H9 (cell line): ENCODE data around the gene CHSY1. TPM values are rescaled to one million over a fixed set of nuclear protein-coding genes. Genes with fewer than 3 reads are reported as not detected.

Experiments
- DNase-seq: peaks from one replicate; pipeline ENCODE4 v3.0.0-alpha.2; 2017
- H2AFZ ChIP-seq: one replicate; pipeline ENCODE4 v1.6.1; 2013; ENCODE audit warnings: mild to moderate bottlenecking, low read length, control low read depth, moderate library complexity
- H2AK5ac ChIP-seq: 2 replicates; pipeline ENCODE4 v1.6.1; 2013; ENCODE audit warnings: low read length, control low read depth, mixed read lengths; ENCODE audit not compliant: insufficient read length
- H2BK120ac ChIP-seq: one replicate; pipeline ENCODE4 v1.6.1; 2013; ENCODE audit warnings: low read depth, mild to moderate bottlenecking, low read length, control low read depth, inconsistent platforms; ENCODE audit not compliant: poor library complexity, severe bottlenecking
- H2BK12ac ChIP-seq: 2 replicates; pipeline ENCODE4 v1.6.1; 2013; ENCODE audit warnings: low read length, control low read depth, mixed read lengths, low read depth; ENCODE audit not compliant: insufficient read length
- H2BK15ac ChIP-seq: 2 replicates; pipeline ENCODE4 v1.6.1; 2013; ENCODE audit warnings: low read depth, low read length, control low read depth
- H2BK20ac ChIP-seq: one replicate; pipeline ENCODE4 v1.6.1; 2013; ENCODE audit warnings: low read depth, mild to moderate bottlenecking, low read length, control low read depth, inconsistent platforms; ENCODE audit not compliant: poor library complexity, severe bottlenecking
- H2BK5ac ChIP-seq: 2 replicates; pipeline ENCODE4 v1.6.1; 2013; ENCODE audit warnings: low read length, control low read depth, mixed read lengths; ENCODE audit not compliant: insufficient read length
- H3K14ac ChIP-seq: 2 replicates; pipeline ENCODE4 v1.6.1; 2013; ENCODE audit warnings: low read length, control low read depth; ENCODE audit not compliant: insufficient read depth
- H3K18ac ChIP-seq: 2 replicates; pipeline ENCODE4 v1.6.1; 2013; ENCODE audit warnings: low read depth, mild to moderate bottlenecking, mixed read lengths, low read length, control low read depth; ENCODE audit not compliant: insufficient read length
- H3K23ac ChIP-seq: 2 replicates; pipeline ENCODE4 v1.6.1; 2013; ENCODE audit warnings: low read length, control low read depth, mixed read lengths, low read depth; ENCODE audit not compliant: insufficient read length
- H3K23me2 ChIP-seq: 2 replicates; pipeline ENCODE4 v1.6.1; 2013; ENCODE audit warnings: low read depth, mild to moderate bottlenecking, mixed read lengths, low read length, control low read depth; ENCODE audit not compliant: insufficient read length, poor library complexity, severe bottlenecking
- H3K27ac ChIP-seq: 2 replicates; pipeline ENCODE4 v1.5.1; 2013; ENCODE audit warnings: low read length, control low read depth, mixed read lengths, low read depth; ENCODE audit not compliant: insufficient read length
- H3K27me3 ChIP-seq: 2 replicates; pipeline ENCODE4 v1.6.1; 2013; ENCODE audit warnings: low read length, control low read depth, inconsistent platforms; ENCODE audit not compliant: insufficient read depth
- H3K4ac ChIP-seq: 2 replicates; pipeline ENCODE4 v1.6.1; 2013; ENCODE audit warnings: low read depth, mild to moderate bottlenecking, control low read depth, inconsistent platforms, low read length, moderate library complexity
- H3K4me1 ChIP-seq: 2 replicates; pipeline ENCODE4 v1.6.1; 2013; ENCODE audit warnings: low read length, control low read depth, inconsistent platforms; ENCODE audit not compliant: insufficient read depth
- H3K4me2 ChIP-seq: 2 replicates; pipeline ENCODE4 v1.6.1; 2013; ENCODE audit warnings: low read length, control low read depth, mixed read lengths; ENCODE audit not compliant: insufficient read length, insufficient read depth
- H3K56ac ChIP-seq: 2 replicates; pipeline ENCODE4 v1.6.1; 2013; ENCODE audit warnings: low read depth, mild to moderate bottlenecking, mixed read lengths, low read length, control low read depth; ENCODE audit not compliant: insufficient read length
- H3K79me1 ChIP-seq: 2 replicates; pipeline ENCODE4 v1.6.1; 2013; ENCODE audit warnings: low read depth, mild to moderate bottlenecking, moderate library complexity, low read length, control low read depth, inconsistent platforms; ENCODE audit not compliant: insufficient read depth, poor library complexity, severe bottlenecking
- H3K79me2 ChIP-seq: 2 replicates; pipeline ENCODE4 v1.6.1; 2013; ENCODE audit warnings: low read length, control low read depth, inconsistent platforms; ENCODE audit not compliant: insufficient read depth
- H3K9ac ChIP-seq: 2 replicates; pipeline ENCODE4 v1.6.1; 2013; ENCODE audit warnings: low read length, control low read depth, mixed read lengths; ENCODE audit not compliant: insufficient read length; ENCODE audit errors: extremely low read depth
- H3K9me3 ChIP-seq: one replicate; pipeline ENCODE4 v1.6.1; 2013; ENCODE audit warnings: low read depth, low read length, inconsistent platforms; ENCODE audit not compliant: control insufficient read depth
- H3T11ph ChIP-seq: one replicate; pipeline ENCODE4 v1.6.1; 2013; ENCODE audit warnings: mild to moderate bottlenecking, low read length, control low read depth, inconsistent platforms
- H4K20me1 ChIP-seq: one replicate; pipeline ENCODE4 v1.6.1; 2013; ENCODE audit not compliant: control insufficient read depth, insufficient read length, insufficient read depth
- H4K5ac ChIP-seq: 2 replicates; pipeline ENCODE4 v1.6.1; 2013; ENCODE audit warnings: low read depth, mild to moderate bottlenecking, mixed read lengths, low read length, control low read depth; ENCODE audit not compliant: insufficient read length
- H4K8ac ChIP-seq: replicated peaks from 2 replicates; pipeline ENCODE4 v1.6.1; 2013; ENCODE audit warnings: low read length, control low read depth, mixed read lengths, low read depth; ENCODE audit not compliant: insufficient read length
- H4K91ac ChIP-seq: 2 replicates; pipeline ENCODE4 v1.6.1; 2013; ENCODE audit warnings: low read depth, mild to moderate bottlenecking, moderate library complexity, mixed read lengths, low read length, control low read depth; ENCODE audit not compliant: insufficient read length
- H3K27ac Mint-ChIP-seq, 3 experiments: 2 replicates in 2 of 3; 3 replicates in 1 of 3; pipeline ENCODE4 v1.8.0; 2020 to 2021; ENCODE audit warnings: mixed read lengths in 3 of 3, mild to moderate bottlenecking in 1 of 3, moderate library complexity in 1 of 3
- H3K27me3 Mint-ChIP-seq: 2 replicates; pipeline ENCODE4 v1.8.0; 2021; ENCODE audit warnings: low read depth, mild to moderate bottlenecking, moderate library complexity, mixed read lengths
- H3K36me3 Mint-ChIP-seq, 3 experiments: 2 replicates in 2 of 3; 3 replicates in 1 of 3; pipeline ENCODE4 v1.8.0; 2020 to 2021; ENCODE audit warnings: low read depth in 3 of 3, mixed read lengths in 3 of 3; ENCODE audit not compliant: insufficient read depth in 1 of 3
- H3K4me1 Mint-ChIP-seq, 2 experiments: 2 replicates each; pipeline ENCODE4 v1.8.0; 2020; ENCODE audit warnings: mixed read lengths in 2 of 2
- H3K4me3 Mint-ChIP-seq, 2 experiments: 2 replicates in 1 of 2; 3 replicates in 1 of 2; pipeline ENCODE4 v1.8.0; 2020 to 2021; ENCODE audit warnings: mild to moderate bottlenecking in 2 of 2, mixed read lengths in 2 of 2, moderate library complexity in 1 of 2
- H3K9me3 Mint-ChIP-seq, 2 experiments: 2 replicates in 1 of 2; 3 replicates in 1 of 2; pipeline ENCODE4 v1.8.0; 2020; ENCODE audit warnings: mild to moderate bottlenecking in 2 of 2, mixed read lengths in 2 of 2, moderate library complexity in 1 of 2
- CTCF ChIP-seq: fragments of 200-600 bp; sonication (generic); conservative IDR thresholded peaks from 3 replicates; pipeline ENCODE4 v1.8.0; 2021; ENCODE audit warnings: antibody characterized with exemption, mild to moderate bottlenecking
- WGBS: extraction: QIAGEN DNeasy Blood & Tissue Kit; methylation state at CpG from one replicate; pipeline ENCODE4 v1.1.7; 2013; ENCODE audit warnings: missing lambda C conversion rate, low lambda C conversion rate, mixed read lengths; ENCODE audit not compliant: insufficient read length; ENCODE audit errors: extremely low coverage; 5-methylcytosine and 5-hydroxymethylcytosine counted together
- total RNA-seq: library from RNA; stranded (reverse); gene quantifications from 2 replicates; pipeline ENCODE4 v1.2.1, GENCODE V29; 2021

CHSY1 gene
- total RNA-seq, 1 experiment from 2014 or later: 68.3 TPM

GRCh38 chr15:101280007-101280406 is 28.2 kb upstream of the CHSY1 start:
- no peaks in the 10 kb centered on the region for H3K4me1 ChIP-seq
- WGBS: no CpG with 5 or more reads among the region's 2 CpGs
- no peak overlapping the region for H2AK5ac ChIP-seq
- H4K5ac ChIP-seq: no peak overlapping the region
- no peak for TF ChIP-seq CTCF
- H3K27ac ChIP-seq: no peak overlapping the region
- H3K56ac ChIP-seq: no peak overlapping the region
- no peak overlapping the region for H4K91ac ChIP-seq
- H3T11ph ChIP-seq: no peak overlapping the region
- Mint-ChIP-seq H3K27ac (no peak overlapping the region), H3K4me3 (no peak overlapping the region), H3K4me1 (peaks cover 2 to 7% of the 10 kb centered on the region in 2 experiments), H3K27me3 (no peaks in the 10 kb centered on the region), H3K36me3 (peaks cover 21 to 62% (median 50%) of the 10 kb centered on the region in 3 experiments; a peak in 6 of 7 replicates), H3K9me3 (no peaks in the 10 kb centered on the region)
- DNase-seq: no peak
- peaks cover 11% of the 10 kb centered on the region for H3K23me2 ChIP-seq
- no peak overlapping the region for H3K23ac ChIP-seq
- H2BK120ac ChIP-seq: no peak overlapping the region
- no peak overlapping the region for H3K4ac ChIP-seq
- H3K14ac ChIP-seq: no peak overlapping the region
- no peak overlapping the region for H3K4me2 ChIP-seq
- no peaks in the 10 kb centered on the region for H3K27me3 ChIP-seq
- no peak overlapping the region for H3K18ac ChIP-seq
- H2BK20ac ChIP-seq: no peak overlapping the region
- H3K79me2 ChIP-seq: no peaks in the 10 kb centered on the region; the same call in 1 of the 2 replicates
- no peak overlapping the region for H2BK15ac ChIP-seq
- no peaks in the 10 kb centered on the region for H4K20me1 ChIP-seq
- H3K9me3 ChIP-seq: no peaks in the 10 kb centered on the region
- no peak overlapping the region for H2BK12ac ChIP-seq
- no peak overlapping the region for H2BK5ac ChIP-seq
- H2AFZ ChIP-seq: no peak overlapping the region
- no peak overlapping the region for H3K9ac ChIP-seq
- no peak overlapping the region for H4K8ac ChIP-seq
- no peaks in the 10 kb centered on the region for H3K79me1 ChIP-seq
